Epithelial cell of proximal tubule (primary cell): ENCODE results near the gene BMF. TPM values are rescaled to one million over a fixed set of nuclear protein-coding genes. Genes with fewer than 3 reads are reported as not detected.
"Not testable (repeated sequence)": the region's sequence is repeated elsewhere in the genome, so short reads cannot be mapped to it uniquely, and the experiment has no call there.

Experiments
- DNase-seq: peaks from one replicate; pipeline ENCODE4 v3.0.0-alpha.2; 2011; ENCODE audit warnings: low read depth
- H3K4me3 ChIP-seq: 2 replicates; pipeline ENCODE4 v1.5.1; 2011; ENCODE audit warnings: low read depth, mild to moderate bottlenecking, low read length
- total RNA-seq: library from RNA; depleted of rRNA; stranded (reverse); fragments of >200 nt; gene quantifications from 2 replicates; pipeline ENCODE4 v1.2.3, GENCODE V29; 2015
- TF ChIP-seq, protein P1 (sequence below): conservative IDR thresholded peaks from 2 replicates; pipeline ENCODE4 v1.5.1; 2012; ENCODE audit warnings: low read depth, mild to moderate bottlenecking, low read length

Gene BMF
- total RNA-seq, 1 donor from 2014 or later = 33.1 TPM

DNA sequence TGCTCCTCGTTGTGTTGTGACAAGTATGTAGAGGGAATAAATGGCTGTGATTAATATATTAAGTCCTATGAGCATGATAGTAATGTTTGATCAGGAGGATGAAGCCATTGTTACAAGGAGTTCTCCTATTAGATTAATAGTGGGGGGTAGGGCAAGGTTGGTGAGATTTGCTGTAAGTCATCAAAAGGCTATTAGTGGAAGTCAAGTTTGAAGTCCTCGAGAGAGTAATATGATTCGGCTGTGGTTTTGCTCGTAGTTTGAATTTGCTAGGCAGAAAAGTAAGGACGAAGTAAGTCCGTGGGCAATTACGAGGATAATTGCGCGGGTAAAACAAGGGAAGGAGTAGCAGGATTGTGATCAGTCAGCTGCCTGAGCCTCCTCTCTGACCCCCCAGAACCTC is 26.2 kb upstream of the BMF start:
- no peak overlapping the region for H3K4me3 ChIP-seq
- TF ChIP-seq, protein P1, sequence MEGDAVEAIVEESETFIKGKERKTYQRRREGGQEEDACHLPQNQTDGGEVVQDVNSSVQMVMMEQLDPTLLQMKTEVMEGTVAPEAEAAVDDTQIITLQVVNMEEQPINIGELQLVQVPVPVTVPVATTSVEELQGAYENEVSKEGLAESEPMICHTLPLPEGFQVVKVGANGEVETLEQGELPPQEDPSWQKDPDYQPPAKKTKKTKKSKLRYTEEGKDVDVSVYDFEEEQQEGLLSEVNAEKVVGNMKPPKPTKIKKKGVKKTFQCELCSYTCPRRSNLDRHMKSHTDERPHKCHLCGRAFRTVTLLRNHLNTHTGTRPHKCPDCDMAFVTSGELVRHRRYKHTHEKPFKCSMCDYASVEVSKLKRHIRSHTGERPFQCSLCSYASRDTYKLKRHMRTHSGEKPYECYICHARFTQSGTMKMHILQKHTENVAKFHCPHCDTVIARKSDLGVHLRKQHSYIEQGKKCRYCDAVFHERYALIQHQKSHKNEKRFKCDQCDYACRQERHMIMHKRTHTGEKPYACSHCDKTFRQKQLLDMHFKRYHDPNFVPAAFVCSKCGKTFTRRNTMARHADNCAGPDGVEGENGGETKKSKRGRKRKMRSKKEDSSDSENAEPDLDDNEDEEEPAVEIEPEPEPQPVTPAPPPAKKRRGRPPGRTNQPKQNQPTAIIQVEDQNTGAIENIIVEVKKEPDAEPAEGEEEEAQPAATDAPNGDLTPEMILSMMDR = no peak
- no peak for DNase-seq

DNA sequence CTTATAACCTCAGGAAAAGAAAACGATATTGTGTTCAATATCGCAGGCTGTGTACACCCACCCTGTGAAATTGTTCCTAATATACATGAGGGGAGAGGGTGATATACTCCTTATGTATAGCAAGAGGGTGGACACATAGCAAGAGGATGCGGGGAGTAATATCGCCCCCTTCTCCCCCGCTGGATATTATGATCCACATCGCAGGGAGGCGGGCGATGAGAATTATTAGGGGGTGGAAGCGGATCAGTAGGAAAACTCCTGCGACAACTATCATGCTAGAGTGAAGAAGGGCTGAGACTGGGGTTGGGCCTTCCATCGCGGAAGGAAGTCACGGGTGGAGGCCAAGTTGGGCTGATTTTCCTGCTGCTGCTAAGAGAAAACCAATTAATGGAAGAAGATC is 24.9 kb upstream of the BMF start:
- H3K4me3 ChIP-seq = no peak overlapping the region
- TF ChIP-seq, protein P1 = no peak
- DNase-seq = no peak

DNA sequence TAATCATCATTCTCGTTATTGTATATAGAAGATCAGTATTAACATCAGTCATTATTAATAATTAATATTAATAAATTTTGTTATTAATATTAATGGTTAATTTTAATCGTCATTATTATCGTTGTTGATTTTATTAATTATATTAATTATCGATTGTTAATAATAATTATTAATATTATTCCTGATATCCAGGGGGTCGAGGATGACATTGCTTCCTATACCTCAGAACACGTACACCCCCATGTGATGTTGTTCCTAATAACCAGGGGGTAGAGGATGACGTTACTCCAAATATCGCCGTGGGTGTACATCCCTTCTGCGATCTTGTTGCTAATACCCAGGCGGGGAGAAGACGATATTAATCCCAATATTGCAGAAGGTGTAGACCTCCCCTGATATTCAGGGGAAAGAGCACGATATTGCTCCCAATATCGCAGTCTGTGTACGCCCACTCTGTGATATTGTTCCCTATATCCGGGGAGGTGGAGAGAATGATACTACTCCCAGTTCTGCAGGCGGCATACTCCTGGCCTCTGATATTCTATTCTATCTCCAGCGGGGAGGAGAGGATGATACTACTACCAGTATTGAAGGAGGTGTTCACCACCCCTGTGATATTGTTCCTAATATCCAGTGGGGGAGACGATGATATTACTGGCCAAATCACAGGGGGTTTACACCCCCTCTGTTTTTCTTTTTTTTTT is 22.3 kb upstream of the BMF start:
- TF ChIP-seq, protein P1 = no peak
- no peak overlapping the region for H3K4me3 ChIP-seq

DNA sequence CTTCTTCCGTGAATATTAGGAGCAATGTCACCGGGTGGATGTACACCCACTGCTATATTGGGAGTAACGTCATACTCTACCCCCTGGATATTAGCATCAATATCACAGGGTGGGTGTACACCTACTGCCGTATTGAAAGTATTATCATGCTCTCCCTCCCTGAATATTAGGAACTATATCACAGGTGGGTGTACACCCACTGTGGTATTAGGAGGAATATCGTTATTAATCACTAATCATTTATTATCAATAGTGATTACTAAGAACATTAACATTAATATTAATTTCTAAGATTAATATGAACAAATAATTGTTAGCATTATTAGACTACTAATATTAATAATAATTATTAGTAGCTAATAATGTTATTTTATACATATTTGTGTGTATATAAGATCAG is 21.4 kb upstream of the BMF start:
- TF ChIP-seq, protein P1 = no peak

More for the DNA sequence above, 22.3 kb upstream of the BMF start:
- DNase-seq = no peak

GRCh38 chr15:40128766-40129660 is 20.3 kb upstream of the BMF start:
- DNase-seq = no peak
- TF ChIP-seq, protein P1 = no peak
- no peak overlapping the region for H3K4me3 ChIP-seq

More for the DNA sequence above, 21.4 kb upstream of the BMF start:
- no peak overlapping the region for H3K4me3 ChIP-seq
- DNase-seq = no peak

GRCh38 chr15:40125950-40126349 is 17.3 kb upstream of the BMF start:
- TF ChIP-seq, protein P1 = no peak
- no peak for DNase-seq
- no peak overlapping the region for H3K4me3 ChIP-seq

DNA sequence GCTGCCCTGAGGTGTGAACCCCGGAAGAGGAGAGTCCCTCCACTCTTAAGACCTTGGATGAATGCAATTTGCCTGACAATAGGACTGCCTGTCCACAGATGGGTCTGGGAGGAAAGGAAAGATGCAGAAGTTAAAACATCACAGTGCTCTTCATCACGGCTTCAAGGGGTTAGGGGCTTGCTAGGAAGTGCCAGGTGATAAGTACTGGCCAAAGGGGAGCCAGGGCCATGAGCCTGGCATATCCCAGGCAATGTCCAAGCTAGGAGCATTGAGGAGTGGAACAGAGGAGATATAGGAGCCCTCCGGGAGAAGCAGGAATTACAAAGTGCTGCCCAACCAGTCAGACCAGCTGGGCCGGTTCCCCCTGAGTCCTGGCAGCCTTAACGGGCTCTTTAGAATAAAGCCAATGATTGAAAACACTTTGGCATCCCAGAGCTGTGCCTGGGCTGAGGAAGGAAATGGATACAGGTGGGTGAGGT is 16.2 kb upstream of the BMF start:
- not testable (repeated sequence) for DNase-seq

GRCh38 chr15:40124333-40124732 is 15.7 kb upstream of the BMF start:
- not testable (repeated sequence) for DNase-seq, H3K4me3 ChIP-seq

More for the DNA sequence above, 16.2 kb upstream of the BMF start:
- H3K4me3 ChIP-seq = not testable (repeated sequence)

GRCh38 chr15:40123863-40124262 is 15.2 kb upstream of the BMF start:
- DNase-seq = not testable (repeated sequence)

DNA sequence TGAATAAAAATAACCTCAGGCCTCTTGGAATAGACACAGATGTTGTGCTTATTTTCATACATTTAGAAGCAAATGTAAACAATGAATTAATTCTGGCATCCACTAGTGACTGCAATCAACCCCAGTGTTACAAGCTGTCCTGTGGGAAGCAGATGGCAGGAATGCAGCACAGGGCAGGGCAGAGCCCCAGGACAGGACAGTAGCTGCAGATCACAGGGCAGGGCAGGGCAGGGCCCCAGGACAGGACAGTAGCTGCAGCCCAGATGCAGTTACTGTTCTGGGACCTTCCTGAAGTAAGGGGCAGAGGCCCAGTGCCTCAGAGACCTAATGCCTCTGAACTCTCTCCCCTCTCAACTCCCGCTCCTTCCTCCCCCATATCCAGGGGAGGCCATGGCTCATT is 14.3 kb upstream of the BMF start:
- not testable (repeated sequence) for DNase-seq, H3K4me3 ChIP-seq

More at GRCh38 chr15:40123863-40124262, 15.2 kb upstream of the BMF start:
- not testable (repeated sequence) for H3K4me3 ChIP-seq
